Muscle of arm (tissue), 12 donors: ENCODE data around the gene ETHE1. TPM values are rescaled to one million over a fixed set of nuclear protein-coding genes. Genes with fewer than 3 reads are reported as not detected.

ENCODE experiments used
- DNase-seq: peaks from one replicate; pipeline ENCODE4 v3.0.0-alpha.2; 2013
- polyA plus RNA-seq, 12 donors: library from polyadenylated mRNA; unstranded; fragments of 120-200 nt; gene quantifications; one replicate each; pipeline ENCODE4 v1.2.1, GENCODE V29; 2013; ENCODE audit not compliant: insufficient read length in 12 of 12

Gene ETHE1
- polyA plus RNA-seq, 12 donors = 9.7 to 50.2 (median 14.5) TPM; not detected in 1

GRCh38 chr19:43496960-43497359, 30.0 kb downstream of the ETHE1 start:
- DNase-seq = no peak

DNA sequence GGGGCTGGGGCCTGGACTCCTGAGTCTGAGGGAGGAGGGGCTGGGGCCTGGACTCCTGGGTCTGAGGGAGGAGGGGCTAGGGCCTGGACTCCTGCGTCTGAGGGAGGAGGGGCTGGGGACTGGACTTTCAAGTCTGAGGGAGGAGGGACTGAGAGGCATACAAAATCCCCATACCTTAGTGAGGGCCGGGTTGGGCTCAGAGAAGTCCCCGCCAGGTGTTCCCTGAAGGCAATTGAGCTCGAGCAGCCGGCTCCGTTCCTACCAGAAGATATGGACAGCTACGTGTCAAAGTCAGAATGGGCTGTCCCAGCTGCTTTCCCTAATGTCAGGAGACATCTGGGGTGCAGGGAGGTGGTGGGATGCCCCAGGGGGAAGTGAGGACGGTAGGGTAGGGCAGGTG, 31.9 kb downstream of the ETHE1 start:
- no peak for DNase-seq

GRCh38 chr19:43490759-43491158, 36.2 kb downstream of the ETHE1 start:
- DNase-seq = no peak

GRCh38 chr19:43489979-43490599, 36.9 kb downstream of the ETHE1 start:
- no peak for DNase-seq

GRCh38 chr19:43489310-43489709, 37.7 kb downstream of the ETHE1 start:
- no peak for DNase-seq

DNA sequence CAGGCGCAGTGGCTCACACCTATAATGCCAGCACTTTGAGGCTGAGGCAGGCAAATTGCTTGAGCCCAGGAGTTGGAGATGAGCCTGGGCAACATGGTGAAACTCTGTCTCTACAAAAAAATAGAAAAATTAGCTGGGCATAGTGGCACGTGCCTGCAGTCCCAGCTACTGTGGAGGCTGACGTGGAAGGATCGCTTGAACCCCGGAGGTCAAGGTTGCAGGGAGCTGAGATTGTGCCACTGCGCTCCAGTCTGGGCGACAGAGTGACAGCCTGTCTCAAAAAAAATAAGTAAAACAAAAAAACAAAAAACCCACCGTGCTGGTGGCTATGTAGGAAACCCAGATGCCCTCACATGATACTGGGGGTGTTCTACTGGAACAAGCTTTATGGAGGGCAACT, 38.8 kb downstream of the ETHE1 start:
- no peak for DNase-seq

DNA sequence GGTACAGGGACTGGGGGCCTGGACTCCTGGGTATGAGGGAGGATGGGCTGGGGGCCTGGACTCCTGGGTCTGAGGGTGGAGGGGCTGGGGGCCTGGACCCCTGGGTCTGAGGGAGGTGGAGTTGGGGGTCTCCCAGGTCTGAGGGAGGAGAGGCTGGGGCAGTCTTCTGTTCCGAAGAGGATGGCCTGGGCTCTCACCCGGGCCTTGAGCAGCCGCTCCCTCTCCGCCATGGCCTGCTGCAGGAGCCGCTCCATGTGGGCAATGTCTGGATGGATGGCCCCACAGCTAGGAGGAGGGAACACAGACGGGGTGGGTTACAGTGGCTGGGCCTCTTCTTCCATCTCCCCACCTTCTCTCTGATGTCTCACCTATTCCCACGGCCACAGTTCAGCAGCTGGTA, 40.6 kb downstream of the ETHE1 start:
- no peak for DNase-seq

GRCh38 chr19:43485951-43486350, 41.0 kb downstream of the ETHE1 start:
- DNase-seq = no peak

- DNase-seq = no peak
These were observed 43.7 kb downstream of the ETHE1 start for GRCh38 chr19:43483281-43483680.

DNA sequence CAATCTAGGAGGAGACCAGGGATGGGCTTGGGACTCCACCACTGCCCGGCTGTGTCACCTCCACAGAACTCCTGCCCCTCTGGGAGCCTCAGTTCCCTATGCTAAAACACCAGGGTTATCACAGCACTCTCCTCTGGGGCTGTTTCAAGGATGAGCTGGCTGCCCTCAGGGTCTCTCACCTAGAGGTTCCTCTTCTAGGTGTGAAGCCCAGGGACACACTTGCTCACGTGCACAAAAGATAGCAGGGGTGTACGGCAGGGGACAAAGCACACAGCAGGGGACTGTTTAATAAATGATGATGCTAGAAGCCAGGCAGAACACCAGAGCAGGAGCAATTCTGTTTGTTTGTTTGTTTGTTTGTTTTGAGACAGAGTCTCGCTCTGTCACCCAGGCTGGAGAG, 44.8 kb downstream of the ETHE1 start:
- DNase-seq = no peak

DNA sequence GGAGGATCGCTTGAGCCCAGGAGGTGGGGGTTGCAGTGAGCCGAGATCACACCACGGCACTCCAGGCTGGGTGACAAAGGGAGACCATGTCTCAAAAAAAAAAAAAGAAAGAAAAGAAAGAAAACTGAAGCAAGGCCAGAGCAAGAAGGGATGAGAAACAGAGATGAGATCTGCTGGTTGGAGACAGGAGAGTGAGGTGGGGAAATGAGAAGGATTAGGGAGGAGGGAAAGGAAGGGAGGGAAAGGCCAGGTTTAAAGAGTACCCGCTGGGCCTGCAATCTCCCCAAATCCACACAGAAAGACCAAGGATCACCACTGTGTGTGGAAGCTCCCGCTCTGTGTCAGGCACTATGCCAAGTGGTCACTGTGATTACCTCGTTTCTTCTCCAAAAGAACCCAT, 45.3 kb downstream of the ETHE1 start:
- DNase-seq = no peak

- DNase-seq = no peak
These were observed 46.4 kb downstream of the ETHE1 start for GRCh38 chr19:43480574-43480973.

GRCh38 chr19:43479961-43480561, 46.9 kb downstream of the ETHE1 start:
- DNase-seq = no peak

DNA sequence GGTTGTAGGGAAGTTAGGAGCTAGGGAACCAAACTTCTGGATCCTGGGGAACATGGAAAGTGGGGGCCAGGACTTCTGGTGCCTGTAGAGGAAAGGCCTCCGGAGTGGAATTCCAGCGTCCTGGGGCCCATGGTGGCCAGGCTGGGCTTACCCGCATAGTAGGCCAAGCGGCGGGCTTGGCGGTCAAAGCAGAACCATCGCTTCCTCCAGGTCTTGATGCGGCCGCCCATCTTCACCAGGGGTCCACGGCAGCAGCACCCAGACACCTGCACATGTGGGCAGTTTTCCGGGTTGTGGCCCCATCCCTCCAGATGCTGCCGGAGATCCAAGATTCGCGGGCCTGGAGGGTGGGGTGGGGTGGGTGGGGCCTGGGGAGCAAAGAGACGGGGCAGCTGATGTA, 47.8 kb downstream of the ETHE1 start:
- no peak for DNase-seq

DNA sequence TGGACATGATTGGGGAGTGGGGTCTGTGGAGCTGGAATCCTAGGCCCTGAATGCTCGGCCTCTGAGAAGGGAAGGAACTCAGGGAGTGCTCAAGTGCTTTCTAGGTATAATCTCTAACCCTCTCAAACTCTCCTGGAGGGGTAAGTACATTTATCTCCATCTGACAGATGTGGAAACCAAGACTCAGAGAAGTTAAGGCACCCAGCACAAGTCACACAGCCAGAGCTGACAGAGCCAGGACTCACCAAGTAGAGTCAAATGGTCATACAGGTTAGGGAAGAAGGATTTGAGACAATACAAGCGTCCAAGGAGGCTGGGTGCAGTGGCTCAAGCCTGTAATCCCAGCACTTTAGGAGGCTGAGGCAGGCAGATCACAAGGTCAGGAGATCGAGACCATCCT, 48.7 kb downstream of the ETHE1 start:
- no peak for DNase-seq

DNA sequence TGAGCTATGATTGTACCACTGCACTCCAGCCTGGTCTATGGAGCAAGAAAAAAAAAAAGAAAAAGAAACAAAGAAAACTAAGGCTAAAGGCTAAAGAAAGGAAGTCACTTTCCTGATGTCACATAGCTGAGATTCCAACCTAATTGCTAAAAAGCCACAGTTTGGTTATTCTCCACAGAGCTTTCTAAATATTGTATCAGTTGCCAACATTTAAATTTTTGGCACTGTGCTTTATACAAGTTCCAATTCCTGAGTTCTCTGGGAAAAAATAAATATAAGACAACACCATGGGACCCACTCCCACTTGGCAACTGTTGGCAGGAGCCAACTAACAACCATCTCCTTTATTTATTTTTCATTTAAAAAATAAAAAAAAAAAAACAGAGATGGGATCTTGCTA, 50.4 kb downstream of the ETHE1 start:
- DNase-seq = no peak

- peak; percentile 94 for DNase-seq
These were observed 51.9 kb downstream of the ETHE1 start for GRCh38 chr19:43474986-43475705.

- DNase-seq = no peak
These were observed 52.5 kb downstream of the ETHE1 start for GRCh38 chr19:43474487-43474886.

GRCh38 chr19:43471091-43471490, 55.9 kb downstream of the ETHE1 start:
- no peak for DNase-seq

DNA sequence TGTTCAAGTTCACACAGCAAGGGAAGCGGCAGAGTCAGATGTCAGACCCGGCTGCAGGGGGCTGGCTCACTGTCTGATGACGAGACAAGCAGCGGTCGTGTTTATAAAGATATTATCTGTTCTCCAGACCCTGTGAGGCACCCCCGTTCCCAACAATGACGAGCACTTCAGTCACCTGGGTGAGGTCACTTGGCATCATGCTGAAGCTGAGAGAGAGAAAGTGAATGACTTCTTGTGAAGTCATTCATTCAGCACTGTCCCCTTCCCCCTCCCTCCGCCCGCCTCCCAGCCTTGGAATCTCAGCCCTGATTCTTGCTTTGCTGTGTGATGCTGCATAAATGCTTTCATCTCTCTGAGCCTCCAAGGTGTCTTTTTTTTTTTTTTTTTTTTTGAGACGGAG, 56.7 kb downstream of the ETHE1 start:
- DNase-seq = no peak

DNA sequence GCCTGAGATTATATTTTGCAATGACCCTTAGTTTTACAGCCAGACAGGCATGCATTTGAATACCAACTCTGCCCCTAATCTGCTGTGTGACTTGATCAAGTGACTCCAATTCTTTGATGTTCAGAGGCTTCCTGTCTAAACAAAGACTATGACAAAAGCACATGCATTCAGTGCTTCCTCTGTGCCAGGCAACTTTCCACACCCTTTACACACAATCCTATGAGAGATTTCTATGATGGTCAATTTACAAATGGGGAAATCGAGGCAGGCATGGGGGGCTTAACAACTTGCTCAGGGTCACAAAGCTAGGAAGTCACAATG, 57.9 kb downstream of the ETHE1 start:
- DNase-seq = no peak

- DNase-seq = no peak
These were observed 58.4 kb downstream of the ETHE1 start for GRCh38 chr19:43468354-43469159.

DNA sequence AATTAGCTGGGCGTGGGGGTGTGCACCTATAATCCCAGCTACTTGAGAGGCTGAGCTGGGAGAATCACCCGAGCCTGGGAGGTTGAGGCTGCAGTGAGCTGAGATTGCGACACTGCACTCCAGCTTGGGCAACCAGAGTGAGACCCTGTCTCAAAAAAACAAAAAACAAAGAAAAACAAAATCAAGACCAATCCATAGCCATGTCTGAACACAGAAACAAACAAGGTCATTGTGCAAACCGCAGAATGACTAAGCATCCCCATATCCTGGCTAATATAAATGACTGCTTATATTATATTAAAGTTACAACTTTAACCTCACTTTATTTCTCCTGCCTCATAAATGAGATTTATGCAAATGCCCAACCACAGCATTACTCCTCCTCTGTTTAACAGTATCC, 59.3 kb downstream of the ETHE1 start:
- no peak for DNase-seq
